Measurements from ENCODE around the gene FASTK. TPM values are rescaled to one million over a fixed set of nuclear protein-coding genes. Genes with fewer than 3 reads are reported as not detected.

Gene FASTK
- total and polyA plus RNA-seq, 10 donors, result 72.9 to 183 (median 85.5) TPM

DNA sequence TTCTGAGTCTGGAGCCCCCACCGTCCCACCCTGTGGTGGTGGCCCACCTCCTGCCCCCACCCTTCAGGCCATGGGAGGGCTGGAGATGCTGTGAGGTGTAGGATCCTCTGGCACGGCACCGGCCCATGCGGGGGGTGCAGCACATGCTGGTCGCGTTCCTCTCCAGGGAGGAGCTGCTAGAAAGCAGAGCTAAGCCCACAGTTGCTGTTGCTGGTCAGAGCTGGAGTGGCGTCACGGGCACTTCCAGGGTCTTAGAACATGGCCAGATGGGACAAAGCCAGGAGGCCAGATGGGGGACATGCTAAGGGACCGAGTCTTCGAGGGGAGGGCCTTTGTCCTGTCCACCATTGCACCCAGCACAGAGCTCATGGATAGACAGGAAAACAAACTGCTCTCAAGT lies 27.3 kb upstream of the FASTK start:
- Histone ChIP-seq H3K36me3 (peaks cover 0 to 16% (median 0%) of the 10 kb centered on the region in 6 donors), H3K9me3 (no peaks in the 10 kb centered on the region), H3K27ac (no peak overlapping the region), H3K4me3 (no peak overlapping the region), H3K27me3 (replicated peaks in 1 of 7) (no peaks in the 10 kb centered on the region), H3K4me1 (peaks cover 0 to 20% (median 9%) of the 10 kb centered on the region in 6 donors)
- no peak for TF ChIP-seq POLR2AphosphoS5 (IDR thresholded peaks at IDR 0.05)
- no peak for TF ChIP-seq POLR2A (IDR thresholded peaks at IDR 0.05)
- TF ChIP-seq, protein P1, sequence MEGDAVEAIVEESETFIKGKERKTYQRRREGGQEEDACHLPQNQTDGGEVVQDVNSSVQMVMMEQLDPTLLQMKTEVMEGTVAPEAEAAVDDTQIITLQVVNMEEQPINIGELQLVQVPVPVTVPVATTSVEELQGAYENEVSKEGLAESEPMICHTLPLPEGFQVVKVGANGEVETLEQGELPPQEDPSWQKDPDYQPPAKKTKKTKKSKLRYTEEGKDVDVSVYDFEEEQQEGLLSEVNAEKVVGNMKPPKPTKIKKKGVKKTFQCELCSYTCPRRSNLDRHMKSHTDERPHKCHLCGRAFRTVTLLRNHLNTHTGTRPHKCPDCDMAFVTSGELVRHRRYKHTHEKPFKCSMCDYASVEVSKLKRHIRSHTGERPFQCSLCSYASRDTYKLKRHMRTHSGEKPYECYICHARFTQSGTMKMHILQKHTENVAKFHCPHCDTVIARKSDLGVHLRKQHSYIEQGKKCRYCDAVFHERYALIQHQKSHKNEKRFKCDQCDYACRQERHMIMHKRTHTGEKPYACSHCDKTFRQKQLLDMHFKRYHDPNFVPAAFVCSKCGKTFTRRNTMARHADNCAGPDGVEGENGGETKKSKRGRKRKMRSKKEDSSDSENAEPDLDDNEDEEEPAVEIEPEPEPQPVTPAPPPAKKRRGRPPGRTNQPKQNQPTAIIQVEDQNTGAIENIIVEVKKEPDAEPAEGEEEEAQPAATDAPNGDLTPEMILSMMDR (IDR thresholded peaks at IDR 0.05 in 8 of 11, conservative IDR thresholded peaks at IDR 0.05 in 3 of 11), result no peak
- DNase-seq, result no peak
- 83 to 100% (median 91%) methylated on average over 10 of the region's 10 CpGs for WGBS, 5 donors
- intact Hi-C loops (cut with DNase I; ENCODE audit: low total_unique reads), result no loop called here

DNA sequence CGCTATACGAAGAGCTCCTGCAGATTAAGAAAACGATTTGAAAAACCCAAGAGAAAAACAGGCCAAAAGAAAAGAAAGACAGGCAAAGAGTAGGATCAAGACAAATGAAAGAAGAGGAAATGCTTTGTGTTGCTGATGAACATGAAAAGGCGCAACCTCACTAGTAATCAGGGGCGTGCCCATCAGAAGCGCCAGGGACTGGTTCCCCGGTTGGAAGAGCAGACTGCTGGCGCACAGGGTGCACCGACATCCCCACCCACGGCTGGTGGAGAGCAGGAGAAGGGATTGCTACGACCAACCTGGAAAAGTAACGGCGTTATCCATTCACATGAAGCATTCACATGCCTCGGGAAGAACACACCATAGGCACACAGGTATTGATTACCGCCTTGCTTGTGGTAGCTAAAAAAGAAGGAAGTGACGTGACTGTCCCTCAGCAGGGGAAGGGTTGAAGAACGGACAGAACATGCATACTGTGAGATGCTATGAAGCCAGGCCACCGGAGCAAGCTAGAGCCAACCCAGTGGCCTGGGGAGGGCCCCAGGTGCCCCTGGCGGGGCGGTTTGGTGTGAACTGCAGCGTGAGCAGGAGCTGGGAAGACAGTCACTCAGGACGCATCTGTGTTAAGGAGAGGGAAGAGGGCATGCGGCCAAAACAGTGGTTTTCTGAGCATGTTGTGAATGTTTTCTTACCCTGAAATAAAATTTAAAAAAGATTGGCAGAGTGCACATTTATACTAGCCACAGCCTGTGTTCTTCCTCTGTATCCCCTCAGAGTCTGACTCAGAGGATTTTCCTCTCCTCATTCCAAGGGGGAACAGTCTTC lies 24.0 kb upstream of the FASTK start:
- intact Hi-C loops (cut with DNase I; ENCODE audit: low total_unique reads), result no loop called here
- no peak for DNase-seq
- WGBS, 5 donors, result 69 to 76% (median 71%) methylated on average over 23 of the region's 23 CpGs

DNA sequence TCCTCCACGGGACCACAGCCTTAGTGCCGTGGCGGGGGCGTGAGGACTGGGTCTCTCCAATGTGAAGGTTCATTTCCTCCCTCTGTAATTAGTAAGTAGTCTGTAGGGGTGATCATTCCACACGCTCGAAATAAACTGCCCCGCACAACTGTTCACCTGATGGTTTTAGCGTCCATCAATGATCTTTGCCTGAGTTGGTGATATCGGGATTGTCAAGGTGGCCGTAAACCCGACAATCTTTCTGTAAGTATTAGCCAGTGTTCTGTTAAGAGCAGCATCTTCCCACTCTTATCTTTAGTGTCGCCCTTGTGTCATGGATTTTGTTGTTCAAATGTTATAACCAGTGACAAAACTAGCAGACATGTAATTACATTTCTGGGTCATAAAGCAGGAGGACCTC lies 23.4 kb upstream of the FASTK start:
- no peaks in the 10 kb centered on the region for H3K9me3 ChIP-seq
- no peak overlapping the region for H3K27ac ChIP-seq
- DNase-seq, result no peak
- peaks cover 0 to 12% (median 8%) of the 10 kb centered on the region in 6 donors for H3K4me1 ChIP-seq
- 82 to 90% (median 84%) methylated on average over 12 of the region's 12 CpGs for WGBS, 5 donors
- intact Hi-C loops (cut with DNase I; ENCODE audit: low total_unique reads), result no loop called here
- H3K4me3 ChIP-seq, result no peak overlapping the region
- TF ChIP-seq POLR2AphosphoS5 (IDR thresholded peaks at IDR 0.05), result no peak
- TF ChIP-seq POLR2A (IDR thresholded peaks at IDR 0.05), result no peak
- TF ChIP-seq, protein P1 (IDR thresholded peaks at IDR 0.05 in 8 of 11, conservative IDR thresholded peaks at IDR 0.05 in 3 of 11), result no peak
- H3K36me3 ChIP-seq, result peaks cover 0 to 16% (median 0%) of the 10 kb centered on the region in 6 donors
- no peaks in the 10 kb centered on the region for H3K27me3 ChIP-seq (replicated peaks in 1 of 7)

More for the DNA sequence above, 24.0 kb upstream of the FASTK start:
- Histone ChIP-seq H3K4me3 (no peak overlapping the region), H3K27ac (no peak overlapping the region), H3K4me1 (peaks cover 0 to 11% (median 4%) of the 10 kb centered on the region in 6 donors), H3K36me3 (peaks cover 0 to 16% (median 0%) of the 10 kb centered on the region in 6 donors), H3K27me3 (replicated peaks in 1 of 7) (no peaks in the 10 kb centered on the region), H3K9me3 (no peaks in the 10 kb centered on the region)
- no peak for TF ChIP-seq POLR2A (IDR thresholded peaks at IDR 0.05)
- TF ChIP-seq, protein P1 (IDR thresholded peaks at IDR 0.05 in 8 of 11, conservative IDR thresholded peaks at IDR 0.05 in 3 of 11), result no peak
- no peak for TF ChIP-seq POLR2AphosphoS5 (IDR thresholded peaks at IDR 0.05)

DNA sequence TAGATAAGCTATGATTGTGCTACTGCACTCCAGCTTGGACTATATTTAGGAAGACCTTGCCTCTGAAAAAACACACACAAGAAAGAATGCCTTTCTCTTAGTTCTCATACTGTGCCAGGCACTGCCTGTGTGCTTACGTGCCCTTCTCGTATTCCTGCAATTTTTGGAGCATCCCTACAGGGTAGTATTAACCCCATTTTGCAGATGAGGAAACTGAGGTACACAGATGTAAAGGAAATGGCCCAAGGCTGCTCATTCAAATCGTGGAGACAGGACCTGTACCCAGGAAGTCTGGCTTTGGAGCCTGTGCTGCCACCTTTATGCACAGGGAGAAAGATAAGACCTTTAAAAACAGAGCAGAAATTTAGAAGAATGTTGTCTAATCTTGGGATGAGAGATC lies 22.4 kb upstream of the FASTK start:
- Histone ChIP-seq H3K36me3 (peaks cover 0 to 16% (median 0%) of the 10 kb centered on the region in 6 donors), H3K27ac (no peak overlapping the region), H3K9me3 (no peaks in the 10 kb centered on the region), H3K4me3 (no peak overlapping the region), H3K27me3 (replicated peaks in 1 of 7) (no peaks in the 10 kb centered on the region), H3K4me1 (peaks cover 0 to 12% (median 8%) of the 10 kb centered on the region in 6 donors)
- DNase-seq, result no peak
- TF ChIP-seq POLR2AphosphoS5 (IDR thresholded peaks at IDR 0.05) (no peak), POLR2A (IDR thresholded peaks at IDR 0.05) (no peak)
- TF ChIP-seq, protein P1 (IDR thresholded peaks at IDR 0.05 in 8 of 11, conservative IDR thresholded peaks at IDR 0.05 in 3 of 11), result no peak
- intact Hi-C loops (cut with DNase I; ENCODE audit: low total_unique reads), result no loop called here
- WGBS, 5 donors, result 69 to 72% (median 70%) methylated on average over 3 of the region's 3 CpGs
